ENCODE results near the gene VWA5B1. TPM values are rescaled to one million over a fixed set of nuclear protein-coding genes. Genes with fewer than 3 reads are reported as not detected.

VWA5B1 gene
- total and polyA plus RNA-seq, 4 experiments from 2014 or later, result 0.11 to 0.17 TPM; not detected in 2

DNA sequence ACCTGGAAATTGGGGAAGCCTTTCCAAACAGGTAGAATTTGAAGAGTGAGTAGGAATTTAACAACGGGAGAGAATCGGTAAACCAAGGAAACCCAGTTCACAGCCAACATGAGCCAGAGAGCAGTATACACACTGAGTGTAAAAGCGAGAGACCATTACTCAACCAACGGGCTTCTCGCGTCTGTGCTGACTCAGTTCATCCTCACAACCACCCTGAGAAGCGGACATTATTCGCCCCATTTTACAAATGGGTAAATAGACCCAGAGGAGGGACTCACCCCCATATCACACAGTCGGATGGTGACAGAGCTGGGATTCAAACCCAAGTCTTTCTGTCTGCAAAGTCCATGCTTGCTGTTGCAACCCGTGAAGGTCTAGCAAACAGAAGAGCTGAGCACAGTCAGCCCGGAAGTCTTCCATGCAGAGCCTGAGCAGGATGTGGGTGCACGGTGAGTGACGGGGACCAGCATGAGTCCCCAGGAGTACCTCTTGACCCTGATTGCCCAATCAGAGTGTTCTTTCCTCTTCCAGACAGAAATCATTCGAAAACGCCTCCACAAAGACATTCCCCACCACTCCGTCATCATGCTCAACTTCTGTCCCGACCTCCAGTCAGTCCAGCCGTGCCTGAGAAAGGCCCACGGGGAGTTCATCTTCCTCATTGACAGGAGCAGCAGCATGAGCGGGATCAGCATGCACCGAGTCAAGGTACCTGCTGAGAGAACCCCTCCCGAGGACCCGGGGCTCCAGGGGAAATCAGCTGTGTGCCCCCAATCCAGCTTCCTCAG, 32.3 kb downstream of the VWA5B1 start:
- H3K4me1 ChIP-seq (ENCODE audit: insufficient read depth, low read length), result peaks cover 34% of the 10 kb centered on the region
- ChIA-PET CTCF (ENCODE audit: partially characterized antibody) (interaction anchor here (1.2 kb wide), 1 partner anchor 168 kb away, joined by 3 read pairs; no protein-coding TSS in a partner anchor), POLR2A (ENCODE audit: partially characterized antibody) (interaction anchor here (0.7 to 1.0 kb wide), 4 partner anchors 11 to 186 kb away, joined by 3 read pairs; no protein-coding TSS in a partner anchor)
- peak overlapping the region; percentile 40 to 69 for H3K4me3 ChIP-seq (ENCODE audit: low read length in 2 of 2)
- H3K27ac ChIP-seq (ENCODE audit: low read depth, low read length), result peak overlapping the region; percentile 57
- no peaks in the 10 kb centered on the region for H3K36me3 ChIP-seq (ENCODE audit: insufficient read depth, low read length)
- H3K4me3 Mint-ChIP-seq, result peak overlapping the region; percentile 74 to 94 (median 86)
- peaks cover 23 to 36% (median 27%) of the 10 kb centered on the region in 4 donors for H3K4me1 Mint-ChIP-seq
- H3K9me3 ChIP-seq (ENCODE audit: control insufficient read depth in 1 of 2, low read length in 2 of 2), result no peaks in the 10 kb centered on the region
- H3K9me3 Mint-ChIP-seq, result no peaks in the 10 kb centered on the region
- H3K27ac Mint-ChIP-seq, result peak overlapping the region; percentile 70 to 96 (median 92)
- peaks cover 0 to 3% of the 10 kb centered on the region in 2 donors for H3K27me3 Mint-ChIP-seq
- no peaks in the 10 kb centered on the region for H3K27me3 ChIP-seq (ENCODE audit: insufficient read depth, low read length)
- DNase-seq, result peak; percentile 44 to 70 (median 57)
- no peaks in the 10 kb centered on the region for H3K36me3 Mint-ChIP-seq
- intact Hi-C loops (cut with micrococcal nuclease), result loop anchor here (5.0 kb wide), 1 partner anchor 76 kb away; no protein-coding TSS in a partner anchor

DNA sequence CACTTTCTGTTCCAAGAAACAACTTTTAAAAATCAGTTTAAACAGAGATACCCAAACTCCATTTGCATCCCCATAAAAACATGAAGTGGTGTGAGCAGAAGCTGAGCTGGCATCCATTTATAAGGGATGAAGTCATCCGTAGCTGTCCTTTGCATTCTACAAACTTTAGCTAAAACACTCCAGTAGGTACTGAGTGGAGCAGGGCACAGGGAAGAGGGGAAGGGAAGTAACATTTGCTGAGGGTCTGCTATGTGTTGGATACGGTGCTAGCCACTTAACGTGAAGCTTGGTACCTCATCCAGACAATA, 32.9 kb downstream of the VWA5B1 start:
- ChIA-PET POLR2A (ENCODE audit: partially characterized antibody) (interaction anchor here (0.7 to 1.0 kb wide), 4 partner anchors 137 to 185 kb away, joined by 3 read pairs; partner anchors contain the start of gene CAMK2N1), CTCF (ENCODE audit: partially characterized antibody) (interaction anchor here (0.7 to 1.2 kb wide), 2 partner anchors 108 to 167 kb away, joined by 3 read pairs; no protein-coding TSS in a partner anchor)
- Histone ChIP-seq H3K4me1 (ENCODE audit: insufficient read depth, low read length) (peaks cover 34% of the 10 kb centered on the region), H3K36me3 (ENCODE audit: insufficient read depth, low read length) (no peaks in the 10 kb centered on the region), H3K27me3 (ENCODE audit: insufficient read depth, low read length) (no peaks in the 10 kb centered on the region), H3K27ac (ENCODE audit: low read depth, low read length) (peak overlapping the region; percentile 57), H3K4me3 (ENCODE audit: low read length in 2 of 2) (peak overlapping the region in 1 of 2 donors; percentile 69), H3K9me3 (ENCODE audit: control insufficient read depth in 1 of 2, low read length in 2 of 2) (no peaks in the 10 kb centered on the region)
- Mint-ChIP-seq H3K27ac (peak overlapping the region; percentile 70 to 96 (median 92)), H3K9me3 (no peaks in the 10 kb centered on the region), H3K36me3 (no peaks in the 10 kb centered on the region), H3K4me3 (peak overlapping the region; percentile 74 to 94 (median 86)), H3K4me1 (peaks cover 23 to 36% (median 27%) of the 10 kb centered on the region in 4 donors), H3K27me3 (peaks cover 0 to 5% of the 10 kb centered on the region in 2 donors)
- no peak for DNase-seq
- intact Hi-C loops (cut with micrococcal nuclease), result loop anchor here (5.0 kb wide), 1 partner anchor 76 kb away; no protein-coding TSS in a partner anchor

DNA sequence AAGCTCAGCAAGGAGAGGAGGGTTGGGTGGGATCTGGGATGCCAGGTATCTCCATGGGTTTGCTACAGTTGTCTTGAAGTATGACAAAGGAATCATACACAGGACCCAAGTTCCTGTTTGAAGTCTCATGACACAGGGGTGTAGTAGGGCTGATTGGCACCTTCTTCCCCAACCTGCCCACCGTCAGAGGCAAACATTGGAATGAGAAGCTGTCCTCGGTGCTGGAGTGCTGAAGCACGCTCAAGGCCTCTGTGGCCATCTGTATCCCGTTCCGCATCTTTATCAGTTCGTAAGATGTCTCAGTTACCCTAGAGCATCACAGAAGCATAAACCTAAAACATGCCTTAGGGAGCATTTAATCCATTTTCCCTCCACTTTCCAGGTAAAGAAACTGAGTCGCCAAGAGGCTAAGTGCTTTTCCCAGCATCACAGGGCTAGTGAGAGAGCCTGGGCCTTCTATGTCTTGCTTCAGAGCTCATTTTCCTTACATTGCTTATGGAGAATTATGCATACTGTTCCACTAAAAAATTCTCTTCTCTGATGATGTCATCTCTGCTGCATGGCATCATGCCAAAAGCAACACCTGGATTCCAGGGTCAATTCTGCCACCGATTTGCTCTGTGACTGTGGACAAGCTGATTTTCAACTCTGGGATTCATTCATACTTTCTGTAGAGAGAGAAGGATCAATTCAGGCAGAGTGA, 34.2 kb downstream of the VWA5B1 start:
- no peak overlapping the region for H3K4me3 Mint-ChIP-seq
- CTCF ChIA-PET (ENCODE audit: partially characterized antibody), result no interaction called here
- intact Hi-C loops (cut with micrococcal nuclease), result loop anchor here (5.0 kb wide), 1 partner anchor 78 kb away; no protein-coding TSS in a partner anchor

DNA sequence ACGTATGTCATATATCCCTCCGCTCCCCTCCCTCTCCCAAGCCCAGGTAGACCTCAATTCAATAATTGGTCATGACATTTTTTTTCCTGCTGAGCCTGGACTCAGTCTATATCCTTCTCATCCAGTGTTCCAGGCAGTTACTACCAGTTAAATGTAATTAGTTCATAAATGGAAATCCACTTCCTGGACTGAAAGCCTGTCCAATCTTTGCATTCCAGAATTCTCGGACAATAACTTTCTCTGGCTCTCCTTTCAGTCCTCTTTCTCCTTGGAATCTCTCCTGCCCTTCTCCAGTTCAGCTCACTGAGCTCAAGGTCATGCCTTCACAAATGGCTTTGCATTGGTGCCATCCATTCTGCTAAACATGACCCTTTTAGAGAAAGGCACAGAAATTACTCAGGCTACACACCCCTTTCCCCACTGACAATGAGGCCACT, 34.8 kb downstream of the VWA5B1 start:
- DNase-seq, result no peak
- Histone ChIP-seq H3K9me3 (ENCODE audit: control insufficient read depth in 1 of 2, low read length in 2 of 2) (no peaks in the 10 kb centered on the region), H3K4me1 (ENCODE audit: insufficient read depth, low read length) (peaks cover 29% of the 10 kb centered on the region), H3K36me3 (ENCODE audit: insufficient read depth, low read length) (no peaks in the 10 kb centered on the region), H3K4me3 (ENCODE audit: low read length in 2 of 2) (no peak overlapping the region), H3K27ac (ENCODE audit: low read depth, low read length) (no peak overlapping the region), H3K27me3 (ENCODE audit: insufficient read depth, low read length) (no peaks in the 10 kb centered on the region)
- ChIA-PET CTCF (ENCODE audit: partially characterized antibody) (no interaction called here), POLR2A (ENCODE audit: partially characterized antibody) (no interaction called here)
- peaks cover 23 to 31% (median 27%) of the 10 kb centered on the region in 4 donors for H3K4me1 Mint-ChIP-seq
- no peak overlapping the region for H3K27ac Mint-ChIP-seq
- H3K9me3 Mint-ChIP-seq, result no peaks in the 10 kb centered on the region
- intact Hi-C loops (cut with micrococcal nuclease), result no loop called here
- H3K27me3 Mint-ChIP-seq, result peaks cover 0 to 5% of the 10 kb centered on the region in 2 donors
- no peaks in the 10 kb centered on the region for H3K36me3 Mint-ChIP-seq
- no peak overlapping the region for H3K4me3 Mint-ChIP-seq

More for the DNA sequence above, 34.2 kb downstream of the VWA5B1 start:
- Mint-ChIP-seq H3K9me3 (no peaks in the 10 kb centered on the region), H3K4me1 (peaks cover 23 to 31% (median 27%) of the 10 kb centered on the region in 4 donors), H3K27me3 (peaks cover 0 to 5% of the 10 kb centered on the region in 2 donors), H3K36me3 (no peaks in the 10 kb centered on the region), H3K27ac (no peak overlapping the region)
- no peak overlapping the region for H3K4me3 ChIP-seq (ENCODE audit: low read length in 2 of 2)
- POLR2A ChIA-PET (ENCODE audit: partially characterized antibody), result no interaction called here
- H3K27me3 ChIP-seq (ENCODE audit: insufficient read depth, low read length), result no peaks in the 10 kb centered on the region
- H3K27ac ChIP-seq (ENCODE audit: low read depth, low read length), result no peak overlapping the region
- no peak for DNase-seq
- peaks cover 34% of the 10 kb centered on the region for H3K4me1 ChIP-seq (ENCODE audit: insufficient read depth, low read length)
- no peaks in the 10 kb centered on the region for H3K36me3 ChIP-seq (ENCODE audit: insufficient read depth, low read length)
- no peaks in the 10 kb centered on the region for H3K9me3 ChIP-seq (ENCODE audit: control insufficient read depth in 1 of 2, low read length in 2 of 2)

DNA sequence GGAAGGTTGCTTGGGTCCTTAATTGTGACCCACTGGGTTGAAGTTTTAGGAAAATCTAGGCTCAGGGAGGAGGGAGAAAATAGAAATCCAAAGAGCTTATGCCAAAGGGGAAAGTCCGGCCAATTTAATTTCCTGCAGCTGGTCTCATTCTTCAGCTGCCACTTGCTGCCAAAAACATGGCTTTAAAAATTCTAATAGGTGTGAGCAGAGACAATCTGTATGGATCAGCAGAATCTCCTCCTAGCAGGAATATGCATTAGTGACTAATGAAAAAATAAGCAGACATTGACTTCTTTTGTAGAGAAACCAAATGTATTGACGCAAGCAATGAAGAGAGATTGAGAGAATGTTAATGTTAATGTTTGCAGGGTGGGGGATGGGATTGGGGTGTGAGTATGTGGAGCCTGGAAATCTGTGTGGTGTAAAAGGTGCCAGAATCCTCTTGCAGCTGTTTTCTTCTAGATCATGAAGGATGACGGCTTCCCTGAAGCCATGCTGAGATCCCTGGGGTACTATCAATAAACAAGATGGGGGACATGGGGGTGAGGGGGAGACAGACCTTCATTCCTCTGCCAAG, 35.3 kb downstream of the VWA5B1 start:
- Histone ChIP-seq H3K36me3 (ENCODE audit: insufficient read depth, low read length) (no peaks in the 10 kb centered on the region), H3K4me1 (ENCODE audit: insufficient read depth, low read length) (peaks cover 25% of the 10 kb centered on the region), H3K4me3 (ENCODE audit: low read length in 2 of 2) (no peak overlapping the region), H3K27me3 (ENCODE audit: insufficient read depth, low read length) (no peaks in the 10 kb centered on the region), H3K9me3 (ENCODE audit: control insufficient read depth in 1 of 2, low read length in 2 of 2) (no peaks in the 10 kb centered on the region), H3K27ac (ENCODE audit: low read depth, low read length) (no peak overlapping the region)
- POLR2A ChIA-PET (ENCODE audit: partially characterized antibody), result no interaction called here
- Mint-ChIP-seq H3K27me3 (peaks cover 0 to 5% of the 10 kb centered on the region in 2 donors), H3K36me3 (no peaks in the 10 kb centered on the region), H3K4me3 (no peak overlapping the region), H3K4me1 (peaks cover 19 to 27% (median 23%) of the 10 kb centered on the region in 4 donors), H3K27ac (no peak overlapping the region), H3K9me3 (no peaks in the 10 kb centered on the region)
- DNase-seq, result no peak
- CTCF ChIA-PET (ENCODE audit: partially characterized antibody), result no interaction called here
- intact Hi-C loops (cut with micrococcal nuclease), result no loop called here

DNA sequence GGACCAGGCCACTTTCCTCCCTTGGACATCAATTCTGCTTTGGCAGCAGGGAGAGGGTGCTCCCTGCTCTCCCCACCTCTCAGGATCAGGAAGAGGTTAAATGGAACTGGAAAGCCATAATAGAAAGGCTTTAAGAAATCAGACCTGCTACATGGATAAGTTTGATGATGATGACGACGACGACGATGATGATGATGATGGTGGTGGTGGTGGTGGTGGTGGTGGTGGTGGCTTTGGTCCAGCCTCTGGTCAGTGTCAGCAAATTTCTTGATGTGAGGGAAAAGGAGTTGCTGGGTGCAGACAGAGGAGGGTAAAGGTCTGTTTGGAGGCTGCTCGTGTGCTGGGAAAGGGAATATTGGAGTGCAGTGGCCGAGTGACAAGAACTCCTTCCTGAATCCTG, 36.8 kb downstream of the VWA5B1 start:
- Histone ChIP-seq H3K4me3 (ENCODE audit: low read length in 2 of 2) (no peak overlapping the region), H3K4me1 (ENCODE audit: insufficient read depth, low read length) (peaks cover 12% of the 10 kb centered on the region), H3K27ac (ENCODE audit: low read depth, low read length) (no peak overlapping the region), H3K27me3 (ENCODE audit: insufficient read depth, low read length) (no peaks in the 10 kb centered on the region), H3K9me3 (ENCODE audit: control insufficient read depth in 1 of 2, low read length in 2 of 2) (no peaks in the 10 kb centered on the region), H3K36me3 (ENCODE audit: insufficient read depth, low read length) (no peaks in the 10 kb centered on the region)
- ChIA-PET CTCF (ENCODE audit: partially characterized antibody) (no interaction called here), POLR2A (ENCODE audit: partially characterized antibody) (no interaction called here)
- no peak for DNase-seq
- Mint-ChIP-seq H3K36me3 (no peaks in the 10 kb centered on the region), H3K9me3 (no peaks in the 10 kb centered on the region), H3K4me3 (no peak overlapping the region), H3K27ac (no peak overlapping the region), H3K27me3 (peaks cover 2 to 5% of the 10 kb centered on the region in 2 donors), H3K4me1 (peaks cover 5 to 12% (median 9%) of the 10 kb centered on the region in 4 donors)
- intact Hi-C loops (cut with micrococcal nuclease), result no loop called here

DNA sequence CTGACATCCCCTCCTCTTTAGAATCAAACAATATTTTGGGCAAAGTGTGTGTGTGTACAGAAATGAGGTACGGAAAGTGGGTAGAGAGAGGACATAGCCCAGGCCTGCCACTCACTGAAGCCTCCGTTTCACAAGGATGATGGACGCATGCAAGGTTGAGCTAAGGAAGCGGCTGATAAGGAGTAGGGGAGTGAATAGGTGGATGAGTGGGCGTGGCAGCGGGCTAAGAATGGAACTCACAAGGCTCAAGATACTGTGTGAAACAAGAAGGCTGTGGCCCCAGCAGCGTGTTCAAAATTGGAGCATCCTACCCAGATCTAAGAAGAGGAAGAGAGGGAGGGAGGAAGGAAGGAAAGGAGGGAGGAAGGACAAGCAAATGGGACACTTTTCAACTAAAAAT, 37.5 kb downstream of the VWA5B1 start:
- intact Hi-C loops (cut with micrococcal nuclease), result no loop called here
- Mint-ChIP-seq H3K36me3 (no peaks in the 10 kb centered on the region), H3K9me3 (no peaks in the 10 kb centered on the region), H3K27ac (no peak overlapping the region), H3K4me3 (no peak overlapping the region), H3K4me1 (peaks cover 1 to 4% (median 3%) of the 10 kb centered on the region in 4 donors), H3K27me3 (peaks cover 2 to 5% of the 10 kb centered on the region in 2 donors)
- no peaks in the 10 kb centered on the region for H3K36me3 ChIP-seq (ENCODE audit: insufficient read depth, low read length)
- H3K27me3 ChIP-seq (ENCODE audit: insufficient read depth, low read length), result no peaks in the 10 kb centered on the region
- ChIA-PET CTCF (ENCODE audit: partially characterized antibody) (no interaction called here), POLR2A (ENCODE audit: partially characterized antibody) (no interaction called here)
- H3K4me3 ChIP-seq (ENCODE audit: low read length in 2 of 2), result no peak overlapping the region
- no peak for DNase-seq
- H3K9me3 ChIP-seq (ENCODE audit: control insufficient read depth in 1 of 2, low read length in 2 of 2), result no peaks in the 10 kb centered on the region
- no peak overlapping the region for H3K27ac ChIP-seq (ENCODE audit: low read depth, low read length)
- peaks cover 7% of the 10 kb centered on the region for H3K4me1 ChIP-seq (ENCODE audit: insufficient read depth, low read length)

Data from CD4-positive, alpha-beta memory T cell (primary cell).